HG03025 (cell line): ENCODE measurements around the gene LHFPL3.

Source experiments
- ATAC-seq: cut with Tn5 transposase; IDR thresholded peaks from one replicate; pipeline ENCODE4 v1.9.1; 2021; ENCODE audit warnings: mild to moderate bottlenecking, moderate library complexity; ENCODE audit not compliant: unreplicated experiment, low FRiP score

LHFPL3 gene

GRCh38 chr7:104823177-104823576 is 494.8 kb downstream of the LHFPL3 start:
- no peak for ATAC-seq

- ATAC-seq: no peak
These were observed 496.7 kb downstream of the LHFPL3 start for GRCh38 chr7:104825099-104825498.

DNA sequence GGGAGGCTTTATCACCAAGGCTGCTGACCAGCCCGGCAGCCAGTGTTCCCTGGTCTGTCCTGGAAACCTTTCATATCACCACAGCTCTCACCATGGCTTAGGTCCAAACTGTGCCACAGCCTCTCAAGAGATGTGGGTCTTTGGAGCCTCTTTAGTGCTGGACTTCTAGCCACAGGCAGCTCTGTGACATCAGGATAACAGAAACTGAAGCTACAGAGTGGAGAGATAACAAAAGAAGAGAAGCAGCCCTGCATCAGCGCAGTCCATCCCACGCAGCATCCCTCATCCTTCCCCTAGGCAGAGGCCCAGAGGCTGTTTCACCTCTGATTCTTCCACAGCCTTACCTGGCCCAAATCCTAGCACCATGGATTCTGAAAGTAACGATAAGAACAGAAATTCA is 497.7 kb downstream of the LHFPL3 start:
- no peak for ATAC-seq

DNA sequence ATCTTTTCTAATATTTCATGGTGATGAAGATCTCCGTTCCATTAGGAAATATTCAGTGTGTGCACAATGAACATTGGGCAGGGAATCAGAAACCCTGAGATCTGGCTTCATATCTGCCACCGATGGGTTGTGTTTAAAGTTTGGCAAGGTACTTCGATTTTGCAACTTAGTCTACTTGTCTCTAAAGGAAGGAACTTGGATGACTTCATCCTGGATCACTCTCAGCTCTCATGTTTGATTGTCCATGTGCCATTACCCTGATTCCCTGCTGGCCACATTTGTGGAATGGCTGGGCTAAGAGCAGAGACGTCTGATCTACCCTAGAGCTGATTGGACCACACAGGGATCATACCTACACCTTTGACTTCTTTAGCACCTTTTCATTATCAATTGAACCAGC is 508.6 kb downstream of the LHFPL3 start:
- no peak for ATAC-seq

DNA sequence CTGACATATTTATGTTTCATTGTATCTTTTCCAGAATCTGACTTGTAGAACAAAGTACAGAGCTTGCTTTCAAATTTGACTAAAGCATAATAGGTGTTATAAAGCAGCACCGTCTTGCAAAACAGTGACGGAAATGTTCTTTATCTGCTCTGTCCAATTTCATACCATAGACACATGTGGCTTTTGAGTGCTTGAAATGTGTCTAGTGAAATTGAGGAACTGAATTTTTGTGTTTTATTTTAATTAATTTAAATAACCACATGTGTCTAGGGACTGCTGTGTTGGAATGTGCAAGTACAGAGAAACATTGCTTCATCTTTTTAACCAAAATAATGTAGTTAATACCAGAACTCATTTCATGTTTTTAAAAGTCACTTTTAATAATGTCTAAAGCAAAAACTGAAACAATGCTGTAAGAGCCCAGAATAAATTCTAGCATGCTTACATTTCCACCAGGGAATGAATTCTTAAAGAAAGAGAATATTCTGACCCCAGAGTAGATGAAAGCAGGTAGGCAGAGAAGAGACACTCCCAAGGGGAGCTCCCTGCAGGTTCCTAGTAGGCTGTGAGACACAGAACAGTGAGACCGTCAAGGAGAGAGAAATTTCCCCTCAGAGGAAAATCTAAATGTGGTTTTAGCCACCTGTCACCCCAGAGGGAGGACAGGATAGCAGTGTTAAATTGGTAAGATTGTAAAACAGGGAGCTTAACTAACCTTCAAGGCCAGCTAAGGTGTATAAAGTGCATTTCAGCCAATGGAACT is 510.3 kb downstream of the LHFPL3 start:
- ATAC-seq: no peak

- ATAC-seq: no peak
These were observed 511.4 kb downstream of the LHFPL3 start for GRCh38 chr7:104839842-104840241.

DNA sequence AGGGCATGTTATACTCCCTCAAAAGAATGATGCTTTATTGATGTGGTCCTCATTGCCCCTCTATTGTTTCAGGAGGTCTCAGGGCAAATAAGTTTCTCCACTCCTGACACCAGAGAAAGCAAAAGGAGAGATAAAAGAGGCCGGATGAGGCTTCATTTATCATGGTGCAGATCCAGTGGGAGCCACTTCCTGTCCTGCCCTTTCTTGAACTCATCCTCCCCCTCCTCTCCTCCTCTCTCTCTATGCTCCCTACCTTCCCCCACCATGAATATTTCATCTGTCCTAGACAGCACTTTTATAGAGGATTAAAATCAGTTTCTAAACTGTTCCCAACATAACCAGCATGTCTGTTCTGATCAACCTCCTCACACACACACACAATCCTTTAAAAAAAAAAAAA is 513.4 kb downstream of the LHFPL3 start:
- no peak for ATAC-seq

DNA sequence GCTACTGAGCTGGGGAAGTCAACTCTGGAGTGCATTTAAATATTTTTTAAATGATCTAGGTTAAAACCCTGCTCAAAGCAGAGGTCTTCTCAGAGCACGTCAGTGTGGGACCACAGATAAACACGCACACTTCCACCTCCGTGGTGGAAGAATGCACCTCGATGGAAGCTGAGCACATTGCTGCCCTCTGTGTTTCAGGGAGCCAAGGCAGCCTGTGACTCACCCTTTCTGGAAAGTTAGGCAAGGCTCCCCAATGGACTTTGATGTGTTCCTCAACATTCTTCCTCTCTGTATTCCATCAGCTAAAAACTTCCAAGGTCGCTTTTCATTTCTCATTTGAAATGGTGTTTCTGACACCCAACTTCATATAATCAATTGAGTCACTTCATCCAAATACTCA is 514.8 kb downstream of the LHFPL3 start:
- no peak for ATAC-seq

- ATAC-seq: no peak
These were observed 517.2 kb downstream of the LHFPL3 start for GRCh38 chr7:104845557-104845956.

DNA sequence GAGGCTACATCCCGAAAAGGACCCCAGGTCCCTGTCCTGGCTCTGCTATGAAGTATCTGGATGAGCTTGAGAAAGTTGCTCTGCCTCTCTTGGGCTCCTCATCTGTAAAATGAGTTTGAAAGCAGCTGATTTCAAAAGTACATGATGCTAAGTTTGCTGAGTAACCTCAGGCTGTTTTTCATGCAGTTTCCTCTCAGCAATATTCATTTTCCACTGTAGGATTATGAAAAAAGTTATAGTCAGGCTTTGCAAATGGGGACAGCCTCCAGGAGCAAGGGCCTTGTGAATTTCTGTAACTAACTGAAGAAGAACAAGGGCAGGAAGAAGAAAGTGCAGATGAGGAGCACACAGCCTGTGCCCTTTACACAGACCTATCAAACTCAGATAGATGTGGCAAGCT is 518.3 kb downstream of the LHFPL3 start:
- ATAC-seq: no peak

- ATAC-seq: peak; percentile 43
These were observed 520.0 kb downstream of the LHFPL3 start for GRCh38 chr7:104848138-104848990.

DNA sequence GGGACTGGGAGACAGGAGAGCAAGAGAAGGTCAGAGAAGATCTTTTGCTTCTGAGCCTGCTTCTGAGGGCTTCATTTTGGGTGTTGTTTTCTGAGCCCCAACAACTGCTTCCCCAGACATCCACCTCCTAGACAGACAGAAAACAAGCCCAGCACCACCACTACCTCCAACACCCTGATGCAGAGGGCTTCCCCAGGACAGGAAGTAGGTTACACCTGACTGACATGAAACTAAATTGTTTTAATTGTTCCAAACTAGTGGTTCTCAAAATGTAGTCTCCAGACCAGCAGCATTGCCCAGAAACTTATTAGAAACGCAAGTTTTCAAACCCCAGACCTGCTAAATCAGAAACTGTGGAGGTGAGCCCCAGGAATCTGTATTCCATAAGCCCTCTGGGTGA is 522.0 kb downstream of the LHFPL3 start:
- ATAC-seq: no peak

GRCh38 chr7:104851268-104851667 is 522.9 kb downstream of the LHFPL3 start:
- ATAC-seq: no peak

DNA sequence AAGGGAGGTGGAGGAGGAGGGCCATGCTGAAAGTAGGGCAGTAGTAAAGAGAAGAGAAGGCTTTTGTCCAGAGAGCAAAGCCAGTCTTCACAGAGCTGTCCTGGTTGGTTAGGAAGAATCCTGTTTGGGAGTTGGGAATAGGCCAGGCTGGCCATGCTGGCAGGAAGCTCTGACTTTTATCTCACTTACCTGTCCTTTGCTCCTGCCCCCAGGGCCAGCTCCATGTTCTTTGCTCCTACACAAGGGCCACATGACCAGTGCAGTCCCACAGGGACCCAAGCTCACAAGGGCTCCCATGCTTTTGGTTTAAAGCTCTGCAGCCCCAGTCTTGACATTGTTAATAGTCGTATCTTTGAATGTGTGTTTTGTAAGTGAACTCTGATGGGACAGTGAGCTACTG is 524.0 kb downstream of the LHFPL3 start:
- ATAC-seq: no peak

DNA sequence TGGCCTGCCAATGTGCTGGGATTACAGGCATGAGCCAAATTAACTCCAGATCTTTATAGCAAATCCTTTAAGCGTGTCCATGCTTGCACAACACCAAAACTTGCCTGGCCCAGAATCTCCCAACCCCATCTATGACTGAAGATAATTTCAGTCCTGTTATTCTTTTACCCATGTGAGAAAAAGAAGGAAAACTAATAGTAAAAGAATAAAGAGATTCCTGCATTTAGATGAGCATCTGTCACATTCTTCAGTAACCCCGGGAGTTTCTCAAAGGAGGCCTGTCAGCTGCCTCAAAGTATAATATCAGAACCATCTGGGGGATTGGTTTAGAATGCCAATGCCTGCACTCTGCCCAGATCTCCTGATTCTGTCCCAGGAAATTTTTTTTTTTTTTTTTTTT is 527.5 kb downstream of the LHFPL3 start:
- ATAC-seq: no peak

DNA sequence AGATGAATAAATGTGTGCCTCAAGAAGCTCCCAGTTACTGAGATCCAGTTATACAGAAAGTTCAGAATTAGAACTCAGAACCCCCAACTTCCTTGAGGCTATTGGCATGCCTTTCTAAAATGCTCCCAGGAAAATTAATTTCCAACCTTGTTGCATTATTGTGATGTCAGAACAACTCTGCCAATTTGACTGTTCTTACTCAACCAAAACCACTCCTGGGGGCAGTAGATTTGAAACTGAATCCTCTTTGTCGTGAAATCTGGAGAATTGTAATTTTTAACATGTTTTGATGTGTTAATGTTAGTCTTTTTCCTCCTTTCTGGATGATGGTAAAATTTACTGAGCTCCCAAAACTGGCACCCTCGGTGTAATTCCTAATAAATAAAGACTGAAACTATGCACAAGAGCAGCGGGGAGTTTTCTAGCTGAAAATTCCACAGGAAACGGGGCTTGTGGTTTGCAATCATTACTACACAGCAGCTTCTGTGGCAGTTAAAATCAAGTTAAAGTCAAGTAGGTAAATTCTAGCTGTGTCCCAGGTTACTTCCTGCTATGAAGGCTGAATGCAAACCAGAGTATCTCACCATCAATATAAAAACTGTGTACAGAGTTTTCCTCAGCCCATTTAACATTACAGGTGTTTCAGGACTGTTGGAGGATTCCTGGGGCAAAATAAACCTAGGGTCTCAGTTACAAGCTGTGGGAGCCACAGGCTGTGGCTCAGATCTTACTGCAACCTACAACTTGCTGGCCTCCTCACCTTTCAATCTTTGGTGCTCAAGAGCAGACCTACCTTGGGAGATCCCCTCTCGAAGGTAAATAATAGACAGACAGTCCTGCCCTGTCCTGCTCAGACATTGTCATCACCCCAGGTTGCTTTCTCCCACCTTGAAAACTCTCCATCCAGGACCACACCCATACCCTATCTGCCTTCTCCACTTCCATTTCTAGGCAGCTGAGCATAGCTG is 529.3 kb downstream of the LHFPL3 start:
- ATAC-seq: no peak

- no peak for ATAC-seq
These were observed 531.5 kb downstream of the LHFPL3 start for GRCh38 chr7:104859754-104860426.

GRCh38 chr7:104861729-104862390 is 533.5 kb downstream of the LHFPL3 start:
- no peak for ATAC-seq

GRCh38 chr7:104862719-104863118 is 534.3 kb downstream of the LHFPL3 start:
- no peak for ATAC-seq

GRCh38 chr7:104873401-104873800 is 545.0 kb downstream of the LHFPL3 start:
- no peak for ATAC-seq
